ENCODE results near the gene CERS6. TPM values are rescaled to one million over a fixed set of nuclear protein-coding genes. Genes with fewer than 3 reads are reported as not detected.

CERS6 gene
- polyA plus RNA-seq, 1 donor (not counting 4 experiments of a cell fraction or from before 2014, with no cell fraction given): 19.5 TPM

GRCh38 chr2:168593713-168594112 lies 137.6 kb downstream of the CERS6 start:
- no peak overlapping the region for H3K9ac ChIP-seq (ENCODE audit: control insufficient read depth, extremely low read depth, insufficient read depth, low read length)
- H3K9me1 ChIP-seq (ENCODE audit: control insufficient read depth, extremely low read depth, insufficient read depth, low read length): no peaks in the 10 kb centered on the region
- H2AFZ ChIP-seq (ENCODE audit: control insufficient read depth, low read length): no peak overlapping the region
- no peaks in the 10 kb centered on the region for H3K27me3 ChIP-seq (ENCODE audit: control insufficient read depth, extremely low read depth, insufficient read depth, low read length)
- no peaks in the 10 kb centered on the region for H3K9me3 ChIP-seq (ENCODE audit: control insufficient read depth, low read depth, low read length)
- H3K27ac ChIP-seq (ENCODE audit: control insufficient read depth, insufficient read depth, low read length): no peak overlapping the region
- DNase-seq (ENCODE audit: low read depth, low spot score): no peak
- FAIRE-seq: no peak
- H3K79me2 ChIP-seq (ENCODE audit: control insufficient read depth, insufficient read depth, low read length): peaks cover 14% of the 10 kb centered on the region
- TF ChIP-seq CTCF (optimal IDR thresholded peaks at IDR 0.05 in 1 of 3, IDR thresholded peaks at IDR 0.05 in 1 of 3, conservative IDR thresholded peaks at IDR 0.05 in 1 of 3; ENCODE audit: extremely low read depth in 1 of 3, insufficient read depth in 2 of 3, low read length in 3 of 3): no peak
- no peak for TF ChIP-seq EZH2 (IDR thresholded peaks at IDR 0.05; ENCODE audit: low read length)
- H3K4me3 ChIP-seq (ENCODE audit: control insufficient read depth in 2 of 3, extremely low read depth in 1 of 3, insufficient read depth in 2 of 3, low read depth in 1 of 3, low read length in 3 of 3): no peak overlapping the region
- H3K4me1 ChIP-seq (ENCODE audit: control insufficient read depth, extremely low read depth, insufficient read depth, low read length): peaks cover 9% of the 10 kb centered on the region
- no peaks in the 10 kb centered on the region for H4K20me1 ChIP-seq (ENCODE audit: control insufficient read depth, extremely low read depth, insufficient read depth, low read length)
- no peak overlapping the region for H3K4me2 ChIP-seq (ENCODE audit: control insufficient read depth, extremely low read depth, insufficient read depth, low read depth, low read length)
- dilution Hi-C loops (cut with MboI; ENCODE audit: extremely low pct_ligation_motif_present, low sequenced_read_pairs): no loop called here
- no peaks in the 10 kb centered on the region for H3K36me3 ChIP-seq (ENCODE audit: control insufficient read depth in 2 of 2, extremely low read depth in 1 of 2, insufficient read depth in 2 of 2, low read length in 2 of 2)

- dilution Hi-C loops (cut with MboI; ENCODE audit: extremely low pct_ligation_motif_present, low sequenced_read_pairs): no loop called here
- FAIRE-seq: no peak
- peaks cover 11% of the 10 kb centered on the region for H3K79me2 ChIP-seq (ENCODE audit: control insufficient read depth, insufficient read depth, low read length)
Observed at GRCh38 chr2:168594778-168595177, 138.7 kb downstream of the CERS6 start.

More at GRCh38 chr2:168594778-168595177, 138.7 kb downstream of the CERS6 start:
- Histone ChIP-seq H3K9me1 (ENCODE audit: control insufficient read depth, extremely low read depth, insufficient read depth, low read length) (no peaks in the 10 kb centered on the region), H3K9me3 (ENCODE audit: control insufficient read depth, low read depth, low read length) (no peaks in the 10 kb centered on the region), H3K4me2 (ENCODE audit: control insufficient read depth, extremely low read depth, insufficient read depth, low read depth, low read length) (no peak overlapping the region), H4K20me1 (ENCODE audit: control insufficient read depth, extremely low read depth, insufficient read depth, low read length) (no peaks in the 10 kb centered on the region), H3K9ac (ENCODE audit: control insufficient read depth, extremely low read depth, insufficient read depth, low read length) (no peak overlapping the region), H3K4me3 (ENCODE audit: control insufficient read depth in 2 of 3, extremely low read depth in 1 of 3, insufficient read depth in 2 of 3, low read depth in 1 of 3, low read length in 3 of 3) (no peak overlapping the region), H3K36me3 (ENCODE audit: control insufficient read depth in 2 of 2, extremely low read depth in 1 of 2, insufficient read depth in 2 of 2, low read length in 2 of 2) (no peaks in the 10 kb centered on the region), H3K27ac (ENCODE audit: control insufficient read depth, insufficient read depth, low read length) (no peak overlapping the region), H3K4me1 (ENCODE audit: control insufficient read depth, extremely low read depth, insufficient read depth, low read length) (peaks cover 12% of the 10 kb centered on the region), H3K27me3 (ENCODE audit: control insufficient read depth, extremely low read depth, insufficient read depth, low read length) (no peaks in the 10 kb centered on the region), H2AFZ (ENCODE audit: control insufficient read depth, low read length) (no peak overlapping the region)
- TF ChIP-seq CTCF (optimal IDR thresholded peaks at IDR 0.05 in 1 of 3, IDR thresholded peaks at IDR 0.05 in 1 of 3, conservative IDR thresholded peaks at IDR 0.05 in 1 of 3; ENCODE audit: extremely low read depth in 1 of 3, insufficient read depth in 2 of 3, low read length in 3 of 3) (no peak), EZH2 (IDR thresholded peaks at IDR 0.05; ENCODE audit: low read length) (no peak)
- DNase-seq (ENCODE audit: low read depth, low spot score): no peak
